Measurements from ENCODE around the gene INTS11. TPM values are rescaled to one million over a fixed set of nuclear protein-coding genes. Genes with fewer than 3 reads are reported as not detected.
A peak's percentile ranks its signal among the peaks of the same experiment; 100 is the strongest.

The INTS11 gene
- total and polyA plus RNA-seq, 2 of the 8 experiments (the other 6 are each of a cell fraction or from before 2014, with no cell fraction given), result 113 to 243 TPM

GRCh38 chr1:1336931-1337792 lies 12.7 kb upstream of the INTS11 start:
- no peaks in the 10 kb centered on the region; a peak in 1 of 7 replicates for H3K27me3 ChIP-seq (replicated peaks in 1 of 4; ENCODE audit: control insufficient read depth in 3 of 4, extremely low read depth in 1 of 4, insufficient read depth in 3 of 4, low read length in 3 of 4)
- no peak overlapping the region for H3K27ac ChIP-seq (ENCODE audit: low read depth, low read length)
- no peak for FAIRE-seq
- WGBS, 2 experiments (ENCODE audit: extremely low coverage in 1 of 2, insufficient coverage in 1 of 2, insufficient read length in 1 of 2, insufficient replicate concordance in 2 of 2, low coverage in 1 of 2, low lambda C conversion rate in 2 of 2, missing lambda C conversion rate in 1 of 2), result 96% methylated on average over 22 of the region's 32 CpGs; no CpG with 5 or more reads in 1 of the 2 experiments
- no peak overlapping the region for H3K14ac ChIP-seq (ENCODE audit: insufficient read length)
- H2BK5ac ChIP-seq (ENCODE audit: low read depth, low read length), result no peak overlapping the region
- no peak overlapping the region for H3K9ac ChIP-seq (replicated peaks in 1 of 4; ENCODE audit: extremely low read depth in 1 of 4, low read depth in 3 of 4, low read length in 3 of 4)
- H3K4me1 ChIP-seq (replicated peaks in 1 of 4; ENCODE audit: control insufficient read depth in 3 of 4, insufficient read depth in 4 of 4, low read length in 3 of 4), result no peaks in the 10 kb centered on the region; a peak in 1 of 7 replicates
- peaks cover 2 to 44% (median 15%) of the 10 kb centered on the region in 4 experiments; a peak in 7 of 8 replicates for H3K36me3 ChIP-seq (ENCODE audit: control insufficient read depth in 2 of 4, insufficient read depth in 4 of 4, low read length in 3 of 4)
- H2BK15ac ChIP-seq (ENCODE audit: low read length), result no peak overlapping the region
- H3K79me2 ChIP-seq (ENCODE audit: control insufficient read depth in 1 of 2, insufficient read depth in 2 of 2, low read length in 2 of 2), result no peaks in the 10 kb centered on the region
- H2BK20ac ChIP-seq (ENCODE audit: low read length), result no peak overlapping the region
- peak overlapping the region; percentile 25; the same call in 1 of the 2 replicates for H4K8ac ChIP-seq (ENCODE audit: extremely low read depth, insufficient read depth, low read length)
- no peaks in the 10 kb centered on the region; the same call in 1 of the 2 replicates for H3K23me2 ChIP-seq (ENCODE audit: low read depth, low read length)
- TF ChIP-seq TAF1 (IDR thresholded peaks at IDR 0.05; ENCODE audit: low read depth, low read length) (0 out of 2 replicates have a peak, but pooled peaks have one; percentile 10), TBP (IDR thresholded peaks at IDR 0.05; ENCODE audit: low read depth, low read length) (no peak)
- H2AFZ ChIP-seq (ENCODE audit: low read length), result no peak overlapping the region
- no peak overlapping the region for H4K91ac ChIP-seq (replicated peaks; ENCODE audit: insufficient read length, low read length)
- peaks cover 14 to 35% of the 10 kb centered on the region in 2 experiments for H4K20me1 ChIP-seq (replicated peaks in 1 of 2; ENCODE audit: control insufficient read depth in 1 of 2, insufficient read depth in 2 of 2, low read length in 2 of 2)
- H3K4me2 ChIP-seq (ENCODE audit: insufficient read depth in 1 of 2, low read depth in 2 of 2, low read length in 2 of 2), result no peak overlapping the region
- H2BK120ac ChIP-seq (replicated peaks; ENCODE audit: low read depth, low read length), result no peak overlapping the region
- H3K79me1 ChIP-seq (ENCODE audit: low read depth, low read length), result peaks cover 12% of the 10 kb centered on the region
- peaks cover 0 to 5% of the 10 kb centered on the region in 2 experiments; a peak in 1 of 4 replicates for H3K9me3 ChIP-seq (ENCODE audit: insufficient read depth in 2 of 2, low read depth in 1 of 2, low read length in 1 of 2)
- no peak overlapping the region for H2AK5ac ChIP-seq (ENCODE audit: low read depth, low read length)
- no peak overlapping the region for H3K18ac ChIP-seq (ENCODE audit: extremely low read depth, low read length)
- no peak overlapping the region for H2BK12ac ChIP-seq (ENCODE audit: low read depth, low read length)
- CTCF ChIA-PET (ENCODE audit: partially characterized antibody), result interaction anchor here (0.6 to 3.2 kb wide), 8 partner anchors 9 to 65 kb away, joined by 3 to 13 read pairs (median 3); partner anchors contain the start of gene DVL1
- no peak overlapping the region for H3K4ac ChIP-seq (replicated peaks; ENCODE audit: insufficient read length, low read depth, low read length)
- H3K4me3 ChIP-seq (ENCODE audit: extremely low read depth in 1 of 4, insufficient read depth in 2 of 4, low read depth in 3 of 4, low read length in 4 of 4), result no peak overlapping the region
- H3K23ac ChIP-seq (ENCODE audit: insufficient read length), result no peak overlapping the region
- H3K56ac ChIP-seq (replicated peaks; ENCODE audit: insufficient read length, low read depth, low read length), result no peak overlapping the region
- POLR2A ChIA-PET (ENCODE audit: partially characterized antibody), result interaction anchor here (0.6 to 9.0 kb wide), 6 partner anchors 11 to 73 kb away, joined by 3 to 134 read pairs (median 4); no protein-coding TSS in a partner anchor
- H4K5ac ChIP-seq (ENCODE audit: insufficient read length, low read depth, low read length), result no peak overlapping the region
- no peak for DNase-seq (ENCODE audit: low read depth in 1 of 2, low spot score in 2 of 2)

Data from H1 (cell line).